NCI-H1694 (cell line): ENCODE data around the gene UFSP2.
"Not testable (repeated sequence)": the region's sequence is repeated elsewhere in the genome, so short reads cannot be mapped to it uniquely, and the experiment has no call there.

ENCODE experiments used
- DNase-seq: peaks from one replicate; lab custom pipeline; 2025; lab: John Stamatoyannopoulos, UW

The UFSP2 gene

GRCh38 chr4:185383451-185383850 lies 42.3 kb downstream of the UFSP2 start:
- DNase-seq: no peak

GRCh38 chr4:185382754-185383153 lies 43.0 kb downstream of the UFSP2 start:
- no peak for DNase-seq

GRCh38 chr4:185381288-185382196 lies 44.2 kb downstream of the UFSP2 start:
- DNase-seq: no peak

- no peak for DNase-seq
Observed at GRCh38 chr4:185380320-185380719, 45.4 kb downstream of the UFSP2 start.

GRCh38 chr4:185379326-185380295 lies 46.2 kb downstream of the UFSP2 start:
- no peak for DNase-seq

DNA sequence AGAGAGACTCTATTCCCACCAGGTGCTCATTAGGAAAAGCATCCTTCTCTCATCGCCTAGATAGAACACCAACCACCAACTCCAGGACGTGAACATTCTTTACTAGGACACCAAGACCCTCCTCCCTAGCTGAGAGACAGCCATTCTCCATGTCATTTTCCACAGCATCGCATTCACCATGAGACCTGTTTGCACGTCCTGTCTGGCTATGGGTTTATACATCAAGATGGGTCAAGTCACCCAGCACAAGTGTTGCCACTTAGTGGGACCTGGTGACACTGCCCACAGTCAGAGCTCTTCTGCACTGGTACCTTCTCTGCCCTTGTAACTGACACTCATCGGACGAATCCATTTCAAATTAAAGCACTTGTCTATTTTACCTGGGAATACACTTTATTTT lies 47.5 kb downstream of the UFSP2 start:
- DNase-seq: no peak

GRCh38 chr4:185374573-185374972 lies 51.2 kb downstream of the UFSP2 start:
- DNase-seq: no peak

DNA sequence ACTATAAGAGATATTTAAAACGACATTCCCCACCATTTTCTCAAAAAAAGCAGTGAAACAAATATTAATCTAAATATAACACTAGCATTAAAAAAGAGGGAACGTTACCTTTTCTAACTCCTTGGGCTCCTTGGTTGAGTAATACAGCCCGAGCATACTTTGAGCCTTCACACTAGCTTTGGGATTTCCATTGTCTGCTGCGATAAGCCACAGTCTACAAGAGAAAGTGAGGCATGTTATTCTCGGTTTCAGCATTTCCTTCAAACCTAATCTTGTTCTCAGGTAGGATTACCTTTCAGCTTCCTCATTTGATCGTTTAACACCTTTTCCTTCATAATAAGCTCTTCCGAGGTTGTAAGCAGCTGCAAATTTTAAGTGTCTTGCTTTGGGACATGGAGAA lies 51.7 kb downstream of the UFSP2 start:
- DNase-seq: no peak

DNA sequence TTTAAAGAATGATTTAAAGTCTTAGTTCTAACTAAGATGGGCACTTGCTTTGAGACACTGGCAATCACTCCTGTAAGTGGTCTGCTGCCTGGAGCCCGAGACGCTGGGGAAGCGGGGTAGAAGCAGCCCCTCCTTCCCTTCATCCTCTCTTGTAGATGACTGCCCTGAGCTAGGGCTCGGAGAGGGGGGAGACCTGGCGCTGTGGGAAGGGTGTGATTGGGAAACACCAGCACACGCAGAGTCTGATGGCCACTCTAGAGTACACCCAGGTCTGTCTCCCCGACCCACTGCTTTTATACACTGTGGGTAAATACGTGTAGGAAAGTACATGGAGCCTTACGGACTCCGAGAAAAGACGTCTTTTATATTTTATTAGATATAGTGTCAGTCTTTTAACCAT lies 54.1 kb downstream of the UFSP2 start:
- no peak for DNase-seq

- DNase-seq: no peak
Observed at GRCh38 chr4:185370268-185370949, 55.4 kb downstream of the UFSP2 start.

DNA sequence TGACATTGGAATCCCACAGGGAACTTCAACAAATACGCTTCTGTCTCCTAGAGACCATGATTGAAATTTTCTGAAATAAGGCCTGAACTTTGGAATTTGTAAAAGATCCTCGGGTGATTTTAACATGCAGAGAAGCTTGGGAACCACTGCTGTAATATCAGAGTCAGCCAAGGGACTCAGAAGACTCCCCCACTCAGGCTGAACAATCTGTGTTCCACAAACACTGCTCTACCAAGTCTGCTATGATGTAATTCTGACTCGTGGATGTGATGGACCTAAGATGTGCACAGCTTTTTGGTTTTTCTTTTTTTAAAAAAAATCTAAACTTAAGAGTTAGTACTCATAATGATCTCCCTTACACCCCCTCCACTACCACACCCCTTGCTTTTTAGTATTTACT lies 56.0 kb downstream of the UFSP2 start:
- no peak for DNase-seq

DNA sequence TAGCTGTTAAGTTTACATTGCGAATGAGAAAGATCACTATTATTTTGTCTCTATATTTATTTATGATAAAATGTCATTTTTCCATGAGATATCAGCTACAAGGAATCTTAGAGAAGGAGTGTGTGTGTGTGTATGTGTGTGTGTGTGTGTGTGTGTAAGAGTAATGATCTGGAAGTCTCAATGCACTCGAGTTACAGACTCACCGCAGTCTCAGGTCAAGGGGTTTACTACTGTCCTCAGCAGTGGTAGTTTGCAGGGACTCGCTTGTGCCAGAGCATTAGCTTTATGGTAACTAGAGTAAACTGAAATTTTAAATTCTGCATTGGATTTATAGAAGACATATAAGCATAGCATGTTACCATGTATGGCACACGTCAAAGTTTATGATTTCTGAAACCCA lies 60.9 kb downstream of the UFSP2 start:
- no peak for DNase-seq

DNA sequence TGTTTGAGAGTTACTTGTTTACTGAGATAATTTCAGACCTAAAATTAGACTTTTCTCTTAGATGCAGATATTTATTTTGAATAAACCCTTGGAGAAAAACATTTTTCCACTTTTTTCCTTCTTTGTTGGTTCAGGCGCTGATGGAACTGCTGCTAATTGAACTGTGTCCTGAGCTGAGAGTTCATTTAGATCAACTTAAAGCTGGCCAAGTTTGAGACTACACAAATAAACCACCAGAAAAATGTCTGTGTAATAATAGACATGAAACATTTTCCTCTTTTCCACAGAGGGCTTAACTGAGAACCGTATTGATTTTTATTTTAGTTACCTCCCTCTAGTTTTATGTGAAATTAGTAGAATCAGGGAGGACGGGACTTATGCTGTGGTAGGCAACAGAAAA lies 62.5 kb downstream of the UFSP2 start:
- DNase-seq: no peak

- DNase-seq: not testable (repeated sequence)
Observed at GRCh38 chr4:185362570-185362969, 63.2 kb downstream of the UFSP2 start.

GRCh38 chr4:185361872-185362271 lies 63.9 kb downstream of the UFSP2 start:
- no peak for DNase-seq

DNA sequence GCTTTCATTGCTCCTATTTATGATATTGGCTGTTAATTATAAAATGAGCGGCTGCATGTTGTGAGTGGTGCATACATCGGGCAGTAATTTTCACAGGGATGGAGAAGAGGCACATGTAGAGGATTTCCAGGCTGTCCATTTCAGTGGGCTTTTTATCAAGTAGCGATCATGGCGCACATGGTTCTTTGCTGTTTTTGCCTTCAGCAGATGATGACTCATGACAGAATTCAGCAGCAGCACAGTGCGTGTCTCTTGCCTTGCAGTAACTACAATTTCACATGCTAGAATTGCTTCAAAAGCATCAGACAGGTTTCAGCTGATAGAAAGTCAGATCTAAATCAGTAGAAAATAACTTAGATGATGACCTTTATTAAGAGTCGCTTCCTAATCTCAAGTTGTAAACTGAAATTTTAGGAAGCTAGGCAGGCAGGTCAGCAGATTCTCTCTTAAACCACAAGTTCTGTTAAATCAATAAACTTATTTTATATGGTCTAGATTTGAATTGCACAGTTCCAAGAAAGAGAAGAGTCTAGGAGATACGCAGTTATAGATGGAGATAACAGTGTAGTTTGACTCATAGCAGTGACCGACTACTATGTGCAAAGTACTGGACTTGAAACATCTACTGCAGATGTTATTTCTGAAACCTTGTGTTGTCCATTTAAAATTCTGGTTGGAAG lies 65.9 kb downstream of the UFSP2 start:
- no peak for DNase-seq

GRCh38 chr4:185358959-185359358 lies 66.8 kb downstream of the UFSP2 start:
- no peak for DNase-seq

DNA sequence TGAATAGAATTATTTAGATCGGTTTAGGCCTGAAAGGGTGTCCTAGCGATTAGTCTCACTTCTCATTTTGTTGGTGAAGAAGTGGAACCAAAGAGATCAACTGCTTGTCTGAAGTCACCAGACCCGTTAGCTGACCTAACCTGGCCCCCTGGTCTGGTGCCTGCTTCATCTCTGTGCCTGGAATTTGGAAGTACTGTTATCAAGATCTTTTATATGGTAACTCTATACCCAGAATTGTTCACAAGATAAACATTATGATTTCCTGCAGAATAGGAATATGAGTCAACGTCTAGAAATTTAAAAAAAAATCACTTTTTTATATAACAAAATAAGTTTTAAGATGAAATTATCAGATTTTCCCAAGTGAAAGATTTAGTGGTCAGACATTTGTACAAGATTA lies 67.2 kb downstream of the UFSP2 start:
- no peak for DNase-seq

DNA sequence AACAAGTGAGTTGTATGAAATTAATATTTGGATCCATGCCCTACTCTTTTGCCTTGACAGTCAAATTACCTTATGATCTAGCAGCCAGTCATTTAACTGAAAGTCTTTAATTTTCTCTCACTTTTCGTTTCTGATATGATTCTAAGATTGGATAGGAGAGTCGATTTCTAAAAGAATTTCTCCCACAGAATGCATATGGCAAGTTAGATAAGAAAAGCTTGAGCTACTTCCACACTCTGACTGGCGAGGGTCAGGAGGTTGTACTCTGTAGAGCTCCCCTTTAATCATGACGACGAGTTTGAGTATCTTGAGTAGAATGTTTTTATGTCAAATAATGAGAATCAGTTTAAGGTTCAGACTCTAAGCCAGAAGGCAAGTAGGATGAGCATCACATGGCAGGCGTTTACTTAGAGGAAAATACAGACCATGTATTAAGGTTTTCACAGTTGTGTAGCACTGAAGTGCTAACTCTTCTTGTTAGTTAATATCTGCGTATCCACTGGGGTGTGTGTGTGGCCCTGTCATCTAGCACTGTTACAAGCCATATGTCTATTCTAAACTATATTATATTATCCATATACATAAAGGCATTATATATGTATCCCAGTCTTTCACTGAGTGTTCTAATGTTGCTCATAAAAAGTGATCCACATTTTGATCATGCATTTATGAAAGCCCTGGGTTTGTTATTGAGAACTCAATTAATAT lies 67.9 kb downstream of the UFSP2 start:
- DNase-seq: no peak

DNA sequence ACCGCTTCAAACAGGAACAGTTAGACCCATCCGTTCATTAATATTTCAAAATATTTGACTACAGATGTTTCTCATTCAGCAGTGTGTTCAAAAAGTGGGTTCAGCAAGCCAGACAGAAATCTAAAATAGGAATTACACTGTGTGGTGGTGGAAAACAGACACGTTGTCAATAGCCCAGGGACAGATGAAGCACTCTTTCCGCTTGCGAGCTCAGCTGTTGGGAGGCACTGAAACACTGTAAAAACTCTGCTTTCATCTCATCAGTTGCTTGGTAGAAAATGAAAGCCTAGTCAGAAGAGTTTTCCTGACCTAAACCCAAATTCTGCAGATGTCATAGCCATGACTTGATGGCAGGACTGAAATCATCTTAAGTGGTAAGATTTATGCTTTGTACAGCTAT lies 68.6 kb downstream of the UFSP2 start:
- DNase-seq: no peak

DNA sequence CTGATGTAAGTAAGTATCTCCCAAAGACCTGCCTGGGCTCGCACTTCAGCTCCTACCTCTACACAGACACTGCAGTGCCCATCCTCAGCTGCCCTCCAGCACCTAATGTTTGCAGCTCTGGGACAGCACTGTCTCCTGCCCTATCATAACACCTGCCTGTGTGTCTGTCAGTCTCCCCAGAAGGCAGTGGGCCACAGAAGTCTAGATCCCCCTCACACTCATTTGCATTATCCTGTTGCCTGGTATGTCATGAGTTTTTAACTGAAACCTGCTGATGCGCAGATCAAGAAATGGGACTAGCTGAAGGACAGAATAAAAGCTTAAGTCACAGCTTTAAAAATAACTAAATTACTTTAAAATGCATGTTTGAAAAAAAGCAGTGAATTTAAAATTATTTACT lies 73.0 kb downstream of the UFSP2 start:
- no peak for DNase-seq
